ENCODE results near the gene RNF187.

DNA sequence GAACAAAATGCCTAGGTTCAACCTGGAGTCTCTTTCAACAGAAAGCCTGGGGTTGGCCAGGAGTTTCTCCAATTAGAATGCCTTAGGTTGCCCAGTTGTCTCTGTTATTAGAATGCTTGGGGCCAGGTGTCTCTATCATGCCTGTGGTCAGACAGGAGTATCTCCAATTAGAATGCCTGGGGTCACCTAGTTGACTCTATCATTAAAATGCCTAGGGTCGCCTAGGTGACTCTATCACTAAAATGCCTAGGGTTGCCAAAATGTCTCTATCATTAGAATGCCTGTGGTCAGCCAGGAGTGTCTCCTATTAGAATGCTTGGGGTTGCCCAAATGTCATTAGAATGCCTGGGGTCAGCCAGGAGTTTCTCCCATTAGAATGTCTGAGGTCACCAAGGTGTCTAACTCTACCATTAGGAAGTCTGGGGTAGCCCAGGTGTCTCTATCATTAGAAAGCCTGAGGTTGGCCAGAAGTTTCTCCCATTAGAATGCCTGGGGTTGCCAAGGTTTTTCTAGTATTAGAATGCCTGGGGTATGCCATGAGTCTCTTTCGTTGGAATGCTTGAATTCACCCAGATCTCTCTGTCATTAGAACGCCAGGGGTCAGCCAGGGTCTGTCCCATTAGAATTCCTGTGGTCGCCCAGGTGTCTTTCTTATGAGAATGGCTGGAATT is 57.9 kb downstream of the RNF187 start:
- TF ChIP-seq, protein P1, sequence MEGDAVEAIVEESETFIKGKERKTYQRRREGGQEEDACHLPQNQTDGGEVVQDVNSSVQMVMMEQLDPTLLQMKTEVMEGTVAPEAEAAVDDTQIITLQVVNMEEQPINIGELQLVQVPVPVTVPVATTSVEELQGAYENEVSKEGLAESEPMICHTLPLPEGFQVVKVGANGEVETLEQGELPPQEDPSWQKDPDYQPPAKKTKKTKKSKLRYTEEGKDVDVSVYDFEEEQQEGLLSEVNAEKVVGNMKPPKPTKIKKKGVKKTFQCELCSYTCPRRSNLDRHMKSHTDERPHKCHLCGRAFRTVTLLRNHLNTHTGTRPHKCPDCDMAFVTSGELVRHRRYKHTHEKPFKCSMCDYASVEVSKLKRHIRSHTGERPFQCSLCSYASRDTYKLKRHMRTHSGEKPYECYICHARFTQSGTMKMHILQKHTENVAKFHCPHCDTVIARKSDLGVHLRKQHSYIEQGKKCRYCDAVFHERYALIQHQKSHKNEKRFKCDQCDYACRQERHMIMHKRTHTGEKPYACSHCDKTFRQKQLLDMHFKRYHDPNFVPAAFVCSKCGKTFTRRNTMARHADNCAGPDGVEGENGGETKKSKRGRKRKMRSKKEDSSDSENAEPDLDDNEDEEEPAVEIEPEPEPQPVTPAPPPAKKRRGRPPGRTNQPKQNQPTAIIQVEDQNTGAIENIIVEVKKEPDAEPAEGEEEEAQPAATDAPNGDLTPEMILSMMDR (IDR thresholded peaks at IDR 0.05): no peak
- no peak for TF ChIP-seq RCOR1 (IDR thresholded peaks at IDR 0.05; ENCODE audit: low read depth, low read length)
- TF ChIP-seq, protein P2, sequence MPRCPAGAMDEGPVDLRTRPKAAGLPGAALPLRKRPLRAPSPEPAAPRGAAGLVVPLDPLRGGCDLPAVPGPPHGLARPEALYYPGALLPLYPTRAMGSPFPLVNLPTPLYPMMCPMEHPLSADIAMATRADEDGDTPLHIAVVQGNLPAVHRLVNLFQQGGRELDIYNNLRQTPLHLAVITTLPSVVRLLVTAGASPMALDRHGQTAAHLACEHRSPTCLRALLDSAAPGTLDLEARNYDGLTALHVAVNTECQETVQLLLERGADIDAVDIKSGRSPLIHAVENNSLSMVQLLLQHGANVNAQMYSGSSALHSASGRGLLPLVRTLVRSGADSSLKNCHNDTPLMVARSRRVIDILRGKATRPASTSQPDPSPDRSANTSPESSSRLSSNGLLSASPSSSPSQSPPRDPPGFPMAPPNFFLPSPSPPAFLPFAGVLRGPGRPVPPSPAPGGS (IDR thresholded peaks at IDR 0.05): no peak
- TF ChIP-seq ESRRA (IDR thresholded peaks at IDR 0.05; ENCODE audit: borderline replicate concordance, low read length): no peak
- no peak for TF ChIP-seq PHF8 (IDR thresholded peaks at IDR 0.05; ENCODE audit: borderline replicate concordance, low read depth)
- no peak for TF ChIP-seq POLR2A (IDR thresholded peaks at IDR 0.05; ENCODE audit: low read length)
- TF ChIP-seq MYC (IDR thresholded peaks at IDR 0.05; ENCODE audit: borderline replicate concordance, low read length): no peak
- no peak for TF ChIP-seq MAFK (IDR thresholded peaks at IDR 0.05; ENCODE audit: partially characterized antibody)
- TF ChIP-seq SMC3 (IDR thresholded peaks at IDR 0.05): no peak
- no peak for TF ChIP-seq KDM5A (IDR thresholded peaks at IDR 0.05)
- TF ChIP-seq RNF2 (IDR thresholded peaks at IDR 0.05; ENCODE audit: borderline replicate concordance, low read depth): no peak
- TF ChIP-seq EP300 (IDR thresholded peaks at IDR 0.05): no peak
- TF ChIP-seq, protein P3, sequence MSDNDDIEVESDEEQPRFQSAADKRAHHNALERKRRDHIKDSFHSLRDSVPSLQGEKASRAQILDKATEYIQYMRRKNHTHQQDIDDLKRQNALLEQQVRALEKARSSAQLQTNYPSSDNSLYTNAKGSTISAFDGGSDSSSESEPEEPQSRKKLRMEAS (IDR thresholded peaks at IDR 0.05): no peak

All from A549 (cell line).